Measurements from ENCODE around the gene CHKA.
A peak's percentile ranks its signal among the peaks of the same experiment; 100 is the strongest.

Gene CHKA

GRCh38 chr11:68012843-68013610 is 108.2 kb downstream of the CHKA start:
- DNase-seq = no peak

GRCh38 chr11:68012044-68012842 is 108.9 kb downstream of the CHKA start:
- no peak for DNase-seq

GRCh38 chr11:68011051-68011943 is 109.9 kb downstream of the CHKA start:
- DNase-seq = no peak

DNA sequence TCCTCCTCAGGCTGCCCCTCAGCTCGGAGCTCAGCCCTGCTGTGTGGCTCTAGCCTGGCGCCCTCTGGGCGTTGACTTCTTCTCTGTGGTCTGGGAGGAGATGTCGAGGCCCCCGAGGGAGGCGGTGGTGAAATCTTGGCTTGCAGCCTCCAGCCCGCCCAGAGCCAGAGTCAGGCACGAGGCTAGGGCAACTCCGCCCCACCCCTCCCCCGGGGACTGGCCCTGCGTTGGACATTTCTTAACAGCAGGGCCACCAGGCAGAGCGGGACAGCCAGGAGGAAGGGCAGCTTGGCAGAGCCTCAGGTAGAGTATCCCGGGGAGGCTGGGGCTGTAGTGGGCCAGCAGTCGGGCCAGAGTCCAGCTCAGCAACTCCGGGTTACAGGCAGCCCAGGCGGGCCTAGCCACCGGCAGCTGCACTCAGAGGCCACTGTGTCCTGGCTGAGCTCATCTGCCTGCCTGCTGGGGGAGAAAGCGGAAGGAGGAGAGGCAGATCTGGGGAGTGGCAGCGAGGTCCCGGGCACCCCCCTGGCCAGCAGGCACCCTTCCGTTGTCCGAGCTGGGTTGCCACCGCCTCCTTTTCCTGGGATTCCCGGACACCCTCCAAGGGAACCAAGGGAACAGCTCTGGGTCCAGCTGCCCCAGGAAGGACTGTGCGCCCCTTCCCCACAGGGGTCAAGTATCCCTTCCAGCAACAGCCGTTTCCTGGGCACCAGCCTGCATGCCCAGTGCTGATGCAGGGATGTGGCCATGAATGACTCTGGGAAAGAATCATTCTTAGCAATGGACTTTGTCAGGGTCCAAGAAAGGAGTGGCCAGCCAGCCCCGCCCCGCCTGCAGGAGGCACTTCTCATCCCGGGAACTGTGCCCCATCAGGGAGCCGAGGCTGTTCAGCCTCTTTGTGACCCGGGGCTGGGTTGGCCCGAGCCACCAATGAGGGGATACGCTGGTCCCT is 110.8 kb downstream of the CHKA start, which contains the start of gene ALDH3B1:
ALDH3B1 (plus strand) TSS at position 238 of the 952 bp plus-strand sequence. CDS start 4,971 bp downstream, outside the sequence.
- peak; percentile 30 for DNase-seq

- DNase-seq = peak; percentile 16
These were observed 111.6 kb downstream of the CHKA start for GRCh38 chr11:68009391-68010089.

- no peak for DNase-seq
These were observed 112.5 kb downstream of the CHKA start for GRCh38 chr11:68008381-68009337.

- no peak for DNase-seq
These were observed 113.4 kb downstream of the CHKA start for GRCh38 chr11:68007498-68008380.

DNA sequence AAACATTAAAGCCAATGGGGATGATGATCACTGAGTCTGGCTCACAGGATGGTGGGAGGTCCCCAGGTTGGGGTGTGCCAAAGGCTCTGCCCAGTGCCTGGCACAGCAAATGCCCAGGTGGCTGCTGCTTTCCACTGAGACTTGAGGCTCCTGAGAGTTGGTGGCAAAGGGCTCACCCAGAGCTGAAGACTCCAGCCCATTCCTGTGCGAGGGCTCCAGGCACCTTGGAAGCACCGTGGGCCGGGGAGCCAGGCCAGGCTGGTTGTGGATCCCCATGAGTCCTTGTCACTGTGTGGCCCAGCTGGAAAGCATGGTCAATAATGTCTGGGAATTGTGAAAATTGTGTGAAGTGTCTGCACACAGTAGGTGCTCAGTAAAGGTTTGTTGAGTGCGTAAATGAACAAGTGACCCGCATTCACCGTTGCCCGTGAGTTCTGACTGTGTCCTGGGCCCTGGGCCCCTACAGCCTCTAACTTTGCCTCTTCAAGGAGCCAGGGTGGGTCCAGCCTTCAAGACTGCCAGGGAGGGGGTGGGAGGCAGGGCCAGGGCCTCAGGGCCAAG is 114.5 kb downstream of the CHKA start:
- DNase-seq = no peak

GRCh38 chr11:68004551-68005335 is 116.4 kb downstream of the CHKA start:
- DNase-seq = no peak

DNA sequence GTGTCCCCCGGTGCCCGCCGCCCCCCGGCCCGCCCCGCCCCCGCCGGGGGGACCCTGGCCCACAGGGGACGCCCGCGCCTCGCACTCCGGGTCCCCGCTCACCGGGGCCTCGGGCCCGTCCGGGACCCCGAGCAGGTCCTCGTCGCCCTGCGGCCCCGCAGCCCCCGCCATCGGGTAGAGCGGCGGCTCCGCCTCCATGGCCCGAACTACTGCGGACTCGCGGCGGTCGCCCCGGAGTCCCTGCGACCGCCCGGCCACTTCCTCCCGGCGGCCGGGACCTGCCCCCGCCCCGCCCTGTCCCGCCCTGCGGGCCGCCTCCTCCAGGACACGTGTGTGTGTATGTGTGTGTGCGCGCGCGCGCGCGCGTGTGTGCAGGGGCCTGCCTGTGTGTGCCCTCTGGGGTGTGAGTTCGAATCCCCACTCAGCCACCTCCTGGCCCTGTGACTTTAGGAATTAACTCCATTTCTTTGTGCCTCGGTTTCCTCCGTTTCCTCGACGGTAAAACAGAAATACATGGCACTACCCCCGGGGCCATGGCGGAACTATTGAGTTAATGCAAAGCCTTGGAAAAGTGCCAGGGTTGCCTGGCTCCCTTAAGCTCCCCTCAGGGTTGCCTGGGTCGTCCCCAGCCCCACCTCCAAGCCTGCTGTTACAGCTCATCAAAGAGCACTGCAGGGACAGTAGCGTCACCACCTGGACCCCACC is 117.2 kb downstream of the CHKA start, which contains the start of gene UNC93B1:
UNC93B1 (minus strand) TSS at position 252 of the 705 bp plus-strand sequence; CDS start at position 198, 54 bp downstream.
- DNase-seq = peak; percentile 85

GRCh38 chr11:68002938-68003845 is 118.0 kb downstream of the CHKA start:
- DNase-seq = peak; percentile 66
